Stimulated activated CD4-positive, alpha-beta T cell treated with anti-CD3 and anti-CD28 coated beads, TNF-alpha, amount 100 ng/mL, for 4 hours (primary cell): Measurements from ENCODE around the gene REG3G.

Experiments
- DNase-seq, 3 experiments: peaks; one replicate each; pipeline ENCODE4 v3.0.0-alpha.2; 2020; ENCODE audit warnings: low read depth in 3 of 3

REG3G gene

DNA sequence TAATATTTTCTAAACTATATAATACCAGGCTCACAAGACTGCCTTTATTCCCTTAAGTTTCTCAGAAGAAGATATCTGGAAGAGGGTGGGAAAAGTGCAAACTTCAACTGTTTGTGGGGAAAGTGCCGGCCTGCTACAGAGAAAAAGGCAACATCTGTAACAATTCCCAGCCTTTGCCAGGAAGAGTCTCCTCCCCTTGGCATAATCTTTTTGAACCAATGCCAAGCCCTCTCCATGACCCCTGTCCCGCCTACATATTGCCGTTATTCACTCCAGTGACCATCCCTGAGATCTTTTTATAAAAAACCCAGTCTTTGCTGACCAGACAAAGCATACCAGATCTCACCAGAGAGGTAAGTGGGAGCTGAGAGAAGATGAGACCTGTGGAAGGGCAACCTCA lies at the start of gene REG3G:
Gene REG3G (plus strand): TSS at position 282 of the 400 bp plus-strand sequence. CDS start 392 bp downstream, outside the sequence.
- DNase-seq: no peak

GRCh38 chr2:78977661-78978145 lies 47.8 kb upstream of the REG3G start:
- no peak for DNase-seq

DNA sequence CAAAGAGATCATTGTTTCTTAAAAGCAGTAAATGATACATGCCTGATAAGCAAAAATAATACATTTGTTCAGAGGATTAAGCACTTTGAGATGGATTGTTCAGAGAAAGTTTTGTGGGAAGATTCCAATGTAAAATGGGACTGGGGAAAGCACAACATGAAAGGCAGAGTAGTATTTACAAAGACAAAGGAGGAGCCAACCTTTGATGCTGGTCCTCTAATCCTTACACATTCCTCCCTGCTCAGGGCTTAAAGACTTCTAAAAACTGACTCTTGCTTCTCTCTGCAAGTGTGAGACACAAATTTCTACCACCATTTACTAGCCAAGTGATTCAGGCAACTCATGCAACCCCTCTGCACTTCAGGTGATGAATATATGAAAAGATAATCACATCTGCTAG lies 47.2 kb upstream of the REG3G start:
- no peak for DNase-seq

DNA sequence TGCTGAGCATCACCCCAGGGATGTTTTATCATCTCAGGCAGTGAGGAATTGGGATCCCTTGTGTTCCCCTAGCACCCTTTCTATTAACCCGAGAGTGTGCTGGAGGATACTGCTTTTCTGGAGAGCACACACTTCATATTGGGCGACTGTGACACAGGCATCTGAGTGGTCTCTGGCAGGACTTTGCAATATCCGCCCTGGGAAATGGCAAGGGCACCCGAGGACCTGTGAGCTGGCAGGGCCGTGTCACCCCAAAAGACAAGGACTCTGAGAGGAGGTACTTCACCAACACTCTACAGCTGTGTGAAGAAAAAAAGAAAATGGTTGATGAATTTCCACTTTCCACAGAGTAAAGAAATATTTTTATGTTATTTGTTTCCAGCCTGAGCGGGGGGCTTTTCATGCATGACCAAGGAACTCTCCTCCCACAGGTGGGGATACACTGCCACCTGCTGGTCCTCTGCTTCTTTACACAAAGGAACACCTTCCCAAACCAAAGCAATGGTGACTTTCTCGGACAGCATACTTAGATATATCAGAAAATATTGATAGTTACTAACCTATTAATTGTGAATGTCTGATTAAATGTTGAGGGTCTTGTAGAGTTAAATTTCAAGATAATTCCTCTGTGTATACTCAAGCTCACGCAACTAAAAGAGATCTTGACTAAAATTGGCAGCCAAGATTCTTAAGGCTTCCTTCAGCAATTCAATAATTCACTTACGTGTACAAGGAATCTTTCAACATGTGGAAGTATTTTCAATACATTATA lies 45.9 kb upstream of the REG3G start:
- DNase-seq: no peak

DNA sequence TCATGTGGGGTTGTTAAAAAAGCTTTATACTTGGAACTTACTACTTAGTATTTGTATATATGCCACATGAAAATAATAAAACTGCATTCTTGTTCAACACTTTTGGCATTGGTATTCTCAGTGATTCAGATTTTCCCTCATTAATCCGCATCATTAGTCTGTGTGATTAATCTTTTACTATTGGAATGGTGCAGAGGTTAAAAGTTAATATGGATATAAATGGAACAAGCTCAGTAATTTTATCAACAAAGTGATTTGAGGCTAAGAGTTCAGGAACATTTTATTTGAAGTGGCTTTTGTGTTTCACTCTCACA lies 45.4 kb upstream of the REG3G start:
- DNase-seq: no peak

DNA sequence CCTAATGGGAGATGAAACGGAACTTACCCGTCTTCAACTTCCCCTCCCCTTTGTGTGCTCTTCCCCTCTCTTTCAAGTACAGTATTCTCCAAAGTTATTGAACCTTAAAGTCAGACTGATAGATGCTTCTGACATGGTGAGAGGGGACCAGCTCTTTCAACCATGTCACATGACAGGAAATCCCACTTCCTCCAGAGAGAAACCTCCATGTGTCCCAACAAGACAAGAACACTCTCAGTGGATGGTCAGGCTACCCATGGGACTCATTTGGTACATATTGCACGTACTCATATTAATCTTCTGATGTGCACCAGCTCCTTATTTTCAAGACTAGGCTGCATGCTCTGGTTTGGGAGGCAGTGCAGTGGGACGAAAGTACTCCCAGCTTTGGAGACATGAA lies 44.6 kb upstream of the REG3G start:
- no peak for DNase-seq

GRCh38 chr2:78982638-78983330 lies 42.7 kb upstream of the REG3G start:
- no peak for DNase-seq

DNA sequence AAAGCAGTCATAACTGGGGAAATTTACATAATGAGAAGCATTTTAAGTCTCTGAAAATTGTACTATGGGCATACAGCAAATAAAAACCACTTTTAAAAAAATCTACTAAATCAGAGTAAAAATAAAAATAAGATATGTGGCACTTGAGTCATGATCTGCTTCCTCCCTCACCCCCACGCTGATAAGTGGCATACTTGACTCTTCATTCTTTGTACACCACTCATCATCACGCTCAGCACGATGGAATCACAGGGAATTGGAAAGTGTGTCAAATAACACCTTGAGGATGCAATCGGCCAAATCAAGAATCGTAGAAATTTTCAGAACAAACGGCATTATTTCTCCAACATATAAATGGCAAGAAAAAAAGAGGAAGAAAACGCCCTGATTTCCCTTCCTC lies 41.1 kb upstream of the REG3G start:
- DNase-seq: no peak

- DNase-seq: no peak
Observed at GRCh38 chr2:78985558-78985957, 39.9 kb upstream of the REG3G start.

DNA sequence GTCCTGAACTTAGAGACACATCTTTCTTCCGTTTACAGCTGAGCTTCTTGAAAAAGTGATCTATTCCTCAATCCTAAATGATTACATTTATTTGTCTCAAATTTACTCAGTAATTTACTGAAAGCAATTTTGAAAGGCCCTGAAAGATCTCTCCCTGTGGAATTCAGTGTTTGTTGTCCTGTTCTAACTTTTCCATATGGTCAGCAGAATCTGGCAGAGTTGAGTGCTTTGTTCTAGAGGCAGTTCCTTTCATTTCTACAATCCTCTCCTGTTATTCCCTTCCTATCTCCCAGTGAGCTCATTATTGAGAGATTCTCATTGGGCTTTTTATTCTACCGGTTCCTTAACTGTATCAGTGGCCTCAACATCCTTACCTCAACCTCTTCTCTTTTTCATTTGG lies 36.5 kb upstream of the REG3G start:
- DNase-seq: no peak

DNA sequence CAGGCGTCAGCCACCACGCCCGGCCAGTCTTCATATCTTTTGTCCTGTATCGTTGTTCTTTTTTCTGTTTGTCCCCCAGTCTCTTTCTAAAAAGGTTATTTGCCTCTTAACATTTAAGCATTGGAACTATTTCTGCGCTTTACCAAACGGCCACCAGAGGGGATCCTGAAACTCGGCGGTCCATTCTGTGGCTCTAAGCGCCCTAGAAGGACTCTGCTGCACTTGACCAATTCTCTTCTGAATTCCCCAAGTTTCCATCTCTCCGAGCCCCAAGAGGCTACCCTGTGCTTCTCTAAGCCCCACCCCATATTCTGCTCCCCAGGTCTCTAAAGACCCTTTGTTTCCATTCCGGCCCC lies 33.1 kb upstream of the REG3G start:
- DNase-seq: no peak

DNA sequence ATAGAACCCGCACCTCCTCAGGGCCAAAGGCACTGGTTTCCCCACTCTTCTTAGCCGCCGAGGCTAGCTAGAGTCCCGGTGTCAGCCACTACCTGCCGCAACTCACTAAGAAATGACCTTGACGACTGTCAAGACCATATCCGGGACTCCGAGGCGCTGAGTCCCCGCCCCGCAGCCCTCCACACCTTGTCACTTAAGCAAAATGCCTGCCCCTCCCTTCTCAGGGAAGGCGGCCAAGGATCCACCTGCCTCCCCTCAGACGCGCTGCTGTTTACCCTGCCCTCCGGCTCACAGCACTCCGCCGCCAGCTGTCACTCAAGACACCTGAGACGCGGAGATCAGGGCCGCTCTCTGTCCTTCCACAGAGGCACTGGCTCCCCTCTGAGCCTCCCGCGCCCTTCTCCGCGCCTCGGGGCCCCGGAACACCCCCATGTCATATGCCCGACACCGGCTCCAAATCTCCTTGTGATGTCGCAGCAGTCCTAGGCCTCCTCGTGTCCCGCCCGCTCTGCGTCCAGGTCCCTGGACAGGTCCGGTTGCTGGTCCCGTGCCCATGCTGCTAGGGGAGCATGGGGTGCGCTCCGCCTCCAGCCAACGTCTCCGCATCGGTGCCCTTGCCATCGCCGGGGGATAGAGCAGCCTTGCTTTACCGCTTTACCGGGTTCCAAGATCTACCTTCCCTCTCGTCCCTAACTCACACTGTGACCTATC lies 32.5 kb upstream of the REG3G start:
- DNase-seq: no peak

- DNase-seq: no peak
Observed at GRCh38 chr2:78993518-78994148, 31.9 kb upstream of the REG3G start.

- DNase-seq: no peak
Observed at GRCh38 chr2:78994789-78995188, 30.7 kb upstream of the REG3G start.

DNA sequence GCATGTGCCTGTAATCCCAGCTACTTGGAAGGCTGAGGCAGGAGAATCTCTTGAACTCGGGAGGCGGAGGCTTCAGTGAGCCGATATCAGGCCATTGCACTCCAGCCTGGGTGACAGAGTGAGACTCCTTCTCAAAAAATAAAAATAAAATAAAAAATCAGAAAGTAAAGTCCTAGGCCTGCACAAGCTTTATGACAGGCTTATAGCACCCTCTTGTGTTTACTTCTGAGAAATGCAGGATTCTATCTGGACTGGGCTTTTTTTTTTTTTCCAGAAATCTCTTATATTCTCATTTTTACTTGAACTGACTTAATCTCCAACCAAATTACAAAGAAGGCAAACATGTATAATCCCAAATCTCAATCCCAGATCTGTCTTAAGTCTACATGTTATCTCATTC lies 26.1 kb upstream of the REG3G start:
- DNase-seq: no peak

- no peak for DNase-seq
Observed at GRCh38 chr2:79000008-79000576, 25.4 kb upstream of the REG3G start.

- no peak for DNase-seq
Observed at GRCh38 chr2:79001285-79001684, 24.2 kb upstream of the REG3G start.

DNA sequence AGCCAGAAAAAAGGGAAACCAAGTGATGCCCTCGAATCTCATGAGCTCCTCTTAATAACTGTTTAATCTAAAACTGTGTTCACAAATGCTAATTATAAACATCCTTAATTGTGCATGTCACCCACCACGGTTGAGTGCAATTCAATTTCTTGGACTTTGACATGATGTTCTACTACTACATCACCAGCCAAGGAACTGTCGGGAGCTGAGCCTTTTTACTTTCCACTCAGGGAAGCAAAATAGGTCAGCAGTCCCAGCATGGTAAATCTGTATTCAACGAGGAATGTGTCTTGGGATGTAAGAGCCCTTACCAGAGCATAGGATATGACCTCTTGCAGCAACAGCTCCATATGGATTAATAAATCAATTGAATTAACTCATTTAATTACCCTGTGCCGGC lies 20.8 kb upstream of the REG3G start:
- DNase-seq: no peak

DNA sequence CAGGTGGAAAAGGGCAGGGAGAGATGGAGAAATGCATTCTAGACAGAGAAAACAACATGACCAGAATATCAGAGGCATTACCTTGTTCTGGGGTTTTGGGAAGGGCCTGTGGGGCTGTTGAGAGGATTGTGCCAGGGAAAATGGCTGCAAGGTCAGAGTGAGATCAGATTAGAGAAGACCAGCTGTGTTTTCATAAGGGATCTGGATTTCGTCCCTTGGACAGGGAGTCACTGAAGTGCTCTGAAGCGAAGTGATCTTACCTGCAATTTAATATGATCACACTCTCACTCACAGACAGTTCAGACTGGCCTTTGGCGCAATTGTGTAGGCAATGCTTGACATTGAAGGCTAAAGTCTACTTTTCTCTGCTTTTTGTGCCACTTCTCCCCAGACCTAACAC lies 20.3 kb upstream of the REG3G start:
- DNase-seq: no peak

- DNase-seq: no peak
Observed at GRCh38 chr2:79009388-79009787, 16.1 kb upstream of the REG3G start.

GRCh38 chr2:79011496-79011895 lies 14.0 kb upstream of the REG3G start:
- no peak for DNase-seq

DNA sequence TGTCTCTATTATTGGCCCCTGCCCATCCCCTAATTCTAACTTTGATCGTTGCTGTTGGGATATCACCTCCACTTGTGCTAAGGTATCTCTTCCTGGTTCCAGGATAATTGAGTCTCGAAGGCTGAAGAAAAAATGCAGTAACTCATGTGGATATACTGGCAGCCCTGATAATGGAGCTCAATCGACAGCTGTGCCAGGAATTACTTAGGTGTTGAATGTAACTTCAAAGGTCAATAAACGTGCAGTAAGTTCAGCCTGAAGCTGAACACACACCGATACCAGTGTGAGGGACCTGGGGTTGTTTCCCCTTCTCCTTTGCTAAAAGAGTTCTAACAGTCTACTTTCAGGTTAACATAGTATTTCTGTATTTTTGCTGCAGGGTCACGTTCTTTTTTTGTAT lies 11.9 kb upstream of the REG3G start:
- no peak for DNase-seq
